ENCODE data around the gene BMP10. TPM values are rescaled to one million over a fixed set of nuclear protein-coding genes. Genes with fewer than 3 reads are reported as not detected.

The BMP10 gene
- total and polyA plus RNA-seq, 10 of the 15 experiments (the other 5 are each of a cell fraction or from before 2014, with no cell fraction given): 0.04 TPM; not detected in 9

DNA sequence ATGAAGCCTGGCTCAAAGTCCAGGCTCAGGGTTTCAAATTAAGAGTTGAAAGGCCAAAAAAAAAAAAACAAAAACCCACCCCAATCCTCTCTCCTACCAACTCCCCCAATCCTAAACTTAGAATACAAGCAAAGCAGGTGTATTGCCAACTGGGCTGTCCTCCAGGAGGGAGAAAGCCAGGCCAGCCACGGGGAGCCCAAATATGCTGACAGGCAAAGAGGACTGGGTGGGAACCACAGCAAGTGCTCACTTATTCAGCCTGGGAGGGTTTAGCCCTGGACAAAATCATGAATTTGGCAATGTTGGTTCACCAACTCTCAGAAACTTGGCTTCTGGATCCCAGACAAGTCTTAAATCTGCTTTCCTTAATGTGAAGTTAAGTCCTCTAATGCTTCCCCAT lies 45.0 kb upstream of the BMP10 start (continued):
- no peak for TF ChIP-seq ZNF24 (IDR thresholded peaks at IDR 0.05)
- no peak for TF ChIP-seq SREBF2 (IDR thresholded peaks at IDR 0.05; ENCODE audit: low read length)
- TF ChIP-seq, protein P1, sequence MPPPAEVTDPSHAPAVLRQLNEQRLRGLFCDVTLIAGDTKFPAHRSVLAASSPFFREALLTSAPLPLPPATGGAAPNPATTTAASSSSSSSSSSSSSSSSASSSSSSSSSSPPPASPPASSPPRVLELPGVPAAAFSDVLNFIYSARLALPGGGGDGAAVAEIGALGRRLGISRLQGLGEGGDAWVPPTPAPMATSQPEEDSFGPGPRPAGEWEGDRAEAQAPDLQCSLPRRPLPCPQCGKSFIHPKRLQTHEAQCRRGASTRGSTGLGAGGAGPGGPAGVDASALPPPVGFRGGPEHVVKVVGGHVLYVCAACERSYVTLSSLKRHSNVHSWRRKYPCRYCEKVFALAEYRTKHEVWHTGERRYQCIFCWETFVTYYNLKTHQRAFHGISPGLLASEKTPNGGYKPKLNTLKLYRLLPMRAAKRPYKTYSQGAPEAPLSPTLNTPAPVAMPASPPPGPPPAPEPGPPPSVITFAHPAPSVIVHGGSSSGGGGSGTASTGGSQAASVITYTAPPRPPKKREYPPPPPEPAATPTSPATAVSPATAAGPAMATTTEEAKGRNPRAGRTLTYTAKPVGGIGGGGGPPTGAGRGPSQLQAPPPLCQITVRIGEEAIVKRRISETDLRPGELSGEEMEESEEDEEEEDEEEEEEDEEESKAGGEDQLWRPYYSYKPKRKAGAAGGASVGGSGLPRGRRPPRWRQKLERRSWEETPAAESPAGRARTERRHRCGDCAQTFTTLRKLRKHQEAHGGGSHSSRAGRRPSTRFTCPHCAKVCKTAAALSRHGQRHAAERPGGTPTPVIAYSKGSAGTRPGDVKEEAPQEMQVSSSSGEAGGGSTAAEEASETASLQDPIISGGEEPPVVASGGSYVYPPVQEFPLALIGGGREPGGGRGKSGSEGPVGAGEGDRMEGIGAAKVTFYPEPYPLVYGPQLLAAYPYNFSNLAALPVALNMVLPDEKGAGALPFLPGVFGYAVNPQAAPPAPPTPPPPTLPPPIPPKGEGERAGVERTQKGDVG (CRISPR knock-in tag; IDR thresholded peaks at IDR 0.05): no peak
- no peak for TF ChIP-seq WRNIP1 (IDR thresholded peaks at IDR 0.05; ENCODE audit: borderline replicate concordance, low read depth, low read length)
- no peak for TF ChIP-seq BCL11A (IDR thresholded peaks at IDR 0.05; ENCODE audit: low read depth, low read length)
- TF ChIP-seq RUNX3 (IDR thresholded peaks at IDR 0.05; ENCODE audit: low read length): no peak
- TF ChIP-seq MEF2B (IDR thresholded peaks at IDR 0.05; ENCODE audit: partially characterized antibody, poor library complexity, severe bottlenecking): no peak
- TF ChIP-seq KDM1A (IDR thresholded peaks at IDR 0.05; ENCODE audit: borderline replicate concordance): no peak
- no peak for TF ChIP-seq NFXL1 (IDR thresholded peaks at IDR 0.05; ENCODE audit: borderline replicate concordance)

DNA sequence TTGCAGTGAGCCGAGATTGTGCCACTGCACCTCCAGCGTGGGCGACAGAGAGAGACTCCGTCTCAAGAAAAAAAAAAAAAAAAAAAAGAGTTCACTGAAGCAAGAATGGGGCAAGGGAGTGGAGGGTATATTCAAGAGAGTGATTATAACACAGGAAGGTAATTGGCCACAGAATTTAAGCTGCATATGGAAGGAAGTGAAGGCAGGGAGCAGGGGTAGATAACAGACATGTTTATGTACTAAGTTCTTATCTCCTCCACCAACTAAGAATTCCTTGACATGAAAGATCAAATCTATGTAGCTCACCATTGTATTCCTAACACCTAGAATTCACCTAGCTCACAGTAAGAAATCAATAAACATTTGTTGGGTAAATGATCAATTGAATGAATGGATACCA lies 44.2 kb upstream of the BMP10 start:
- FAIRE-seq (no peak), DNase-seq (ENCODE audit: low read depth, low spot score) (no peak), ATAC-seq (no peak)
- intact Hi-C loops (cut with micrococcal nuclease; ENCODE audit: unreplicated experiment): no loop called here
- H2AFZ ChIP-seq (ENCODE audit: control insufficient read depth, low read depth, low read length): no peak overlapping the region
- ChIA-PET CTCF (interaction anchor here (1.5 to 1.8 kb wide), 2 partner anchors 164 to 452 kb away, joined by 4 to 5 read pairs; no protein-coding TSS in a partner anchor), SMC1A (ENCODE audit: uncharacterized antibody, unreplicated experiment) (interaction anchor here (0.6 kb wide), 1 partner anchor 82 kb away, joined by 3 read pairs; no protein-coding TSS in a partner anchor), POLR2A (no interaction called here), RAD21 (ENCODE audit: unreplicated experiment) (no interaction called here)
- H3K27ac ChIP-seq (ENCODE audit: control insufficient read depth, insufficient read depth): no peak overlapping the region
- H3K4me3 ChIP-seq: no peak overlapping the region
- H3K4me2 ChIP-seq (ENCODE audit: control insufficient read depth, insufficient read depth): no peak overlapping the region
- BruUV-seq (replicated peaks): no TSS peak
- H4K20me1 ChIP-seq (ENCODE audit: control insufficient read depth, insufficient read depth): no peaks in the 10 kb centered on the region
- no peaks in the 10 kb centered on the region for H3K36me3 ChIP-seq (ENCODE audit: control insufficient read depth in 2 of 2, insufficient read depth in 2 of 2, low read length in 1 of 2)
- no peaks in the 10 kb centered on the region for H3K9me3 ChIP-seq (replicated peaks; ENCODE audit: control insufficient read depth, insufficient read depth, low read length)
- no peaks in the 10 kb centered on the region for H3K4me1 ChIP-seq (ENCODE audit: control insufficient read depth, insufficient read depth, low read length)
- no peak overlapping the region for H3K9ac ChIP-seq (ENCODE audit: control insufficient read depth, insufficient read depth, low read length)
- H3K27me3 ChIP-seq (replicated peaks in 1 of 2; ENCODE audit: control insufficient read depth in 2 of 2, insufficient read depth in 2 of 2, low read length in 1 of 2): no peaks in the 10 kb centered on the region; a peak in 1 of 4 replicates
- H3K79me2 ChIP-seq (ENCODE audit: control insufficient read depth, insufficient read depth, low read length): no peaks in the 10 kb centered on the region
- 56% methylated on average over 4 of the region's 4 CpGs for WGBS (ENCODE audit: insufficient coverage, insufficient replicate concordance, low lambda C conversion rate, missing lambda C conversion rate)
- in situ Hi-C loops (cut with MboI): loop anchor here (5.0 kb wide), 1 partner anchor 443 kb away; no protein-coding TSS in a partner anchor
- TF ChIP-seq SREBF2 (IDR thresholded peaks at IDR 0.05; ENCODE audit: low read length) (no peak), IRF4 (IDR thresholded peaks at IDR 0.05; ENCODE audit: low read depth, low read length) (no peak), CBX5 (IDR thresholded peaks at IDR 0.05; ENCODE audit: low read depth) (no peak), NFXL1 (IDR thresholded peaks at IDR 0.05; ENCODE audit: borderline replicate concordance) (no peak), RFX5 (IDR thresholded peaks at IDR 0.05; ENCODE audit: low read depth, low read length) (no peak), BRCA1 (IDR thresholded peaks at IDR 0.05; ENCODE audit: low read depth, low read length) (no peak), SP1 (IDR thresholded peaks at IDR 0.05; ENCODE audit: low read depth, low read length) (no peak), ZNF217 (IDR thresholded peaks at IDR 0.05) (no peak)
- TF ChIP-seq, protein P2, sequence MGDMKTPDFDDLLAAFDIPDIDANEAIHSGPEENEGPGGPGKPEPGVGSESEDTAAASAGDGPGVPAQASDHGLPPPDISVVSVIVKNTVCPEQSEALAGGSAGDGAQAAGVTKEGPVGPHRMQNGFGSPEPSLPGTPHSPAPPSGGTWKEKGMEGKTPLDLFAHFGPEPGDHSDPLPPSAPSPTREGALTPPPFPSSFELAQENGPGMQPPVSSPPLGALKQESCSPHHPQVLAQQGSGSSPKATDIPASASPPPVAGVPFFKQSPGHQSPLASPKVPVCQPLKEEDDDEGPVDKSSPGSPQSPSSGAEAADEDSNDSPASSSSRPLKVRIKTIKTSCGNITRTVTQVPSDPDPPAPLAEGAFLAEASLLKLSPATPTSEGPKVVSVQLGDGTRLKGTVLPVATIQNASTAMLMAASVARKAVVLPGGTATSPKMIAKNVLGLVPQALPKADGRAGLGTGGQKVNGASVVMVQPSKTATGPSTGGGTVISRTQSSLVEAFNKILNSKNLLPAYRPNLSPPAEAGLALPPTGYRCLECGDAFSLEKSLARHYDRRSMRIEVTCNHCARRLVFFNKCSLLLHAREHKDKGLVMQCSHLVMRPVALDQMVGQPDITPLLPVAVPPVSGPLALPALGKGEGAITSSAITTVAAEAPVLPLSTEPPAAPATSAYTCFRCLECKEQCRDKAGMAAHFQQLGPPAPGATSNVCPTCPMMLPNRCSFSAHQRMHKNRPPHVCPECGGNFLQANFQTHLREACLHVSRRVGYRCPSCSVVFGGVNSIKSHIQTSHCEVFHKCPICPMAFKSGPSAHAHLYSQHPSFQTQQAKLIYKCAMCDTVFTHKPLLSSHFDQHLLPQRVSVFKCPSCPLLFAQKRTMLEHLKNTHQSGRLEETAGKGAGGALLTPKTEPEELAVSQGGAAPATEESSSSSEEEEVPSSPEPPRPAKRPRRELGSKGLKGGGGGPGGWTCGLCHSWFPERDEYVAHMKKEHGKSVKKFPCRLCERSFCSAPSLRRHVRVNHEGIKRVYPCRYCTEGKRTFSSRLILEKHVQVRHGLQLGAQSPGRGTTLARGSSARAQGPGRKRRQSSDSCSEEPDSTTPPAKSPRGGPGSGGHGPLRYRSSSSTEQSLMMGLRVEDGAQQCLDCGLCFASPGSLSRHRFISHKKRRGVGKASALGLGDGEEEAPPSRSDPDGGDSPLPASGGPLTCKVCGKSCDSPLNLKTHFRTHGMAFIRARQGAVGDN (IDR thresholded peaks at IDR 0.05): no peak
- TF ChIP-seq, protein P3, sequence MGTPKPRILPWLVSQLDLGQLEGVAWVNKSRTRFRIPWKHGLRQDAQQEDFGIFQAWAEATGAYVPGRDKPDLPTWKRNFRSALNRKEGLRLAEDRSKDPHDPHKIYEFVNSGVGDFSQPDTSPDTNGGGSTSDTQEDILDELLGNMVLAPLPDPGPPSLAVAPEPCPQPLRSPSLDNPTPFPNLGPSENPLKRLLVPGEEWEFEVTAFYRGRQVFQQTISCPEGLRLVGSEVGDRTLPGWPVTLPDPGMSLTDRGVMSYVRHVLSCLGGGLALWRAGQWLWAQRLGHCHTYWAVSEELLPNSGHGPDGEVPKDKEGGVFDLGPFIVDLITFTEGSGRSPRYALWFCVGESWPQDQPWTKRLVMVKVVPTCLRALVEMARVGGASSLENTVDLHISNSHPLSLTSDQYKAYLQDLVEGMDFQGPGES (IDR thresholded peaks at IDR 0.05): no peak

All from GM12878 (cell line).